ENCODE measurements around the gene PPP1R9B.

The PPP1R9B gene

DNA sequence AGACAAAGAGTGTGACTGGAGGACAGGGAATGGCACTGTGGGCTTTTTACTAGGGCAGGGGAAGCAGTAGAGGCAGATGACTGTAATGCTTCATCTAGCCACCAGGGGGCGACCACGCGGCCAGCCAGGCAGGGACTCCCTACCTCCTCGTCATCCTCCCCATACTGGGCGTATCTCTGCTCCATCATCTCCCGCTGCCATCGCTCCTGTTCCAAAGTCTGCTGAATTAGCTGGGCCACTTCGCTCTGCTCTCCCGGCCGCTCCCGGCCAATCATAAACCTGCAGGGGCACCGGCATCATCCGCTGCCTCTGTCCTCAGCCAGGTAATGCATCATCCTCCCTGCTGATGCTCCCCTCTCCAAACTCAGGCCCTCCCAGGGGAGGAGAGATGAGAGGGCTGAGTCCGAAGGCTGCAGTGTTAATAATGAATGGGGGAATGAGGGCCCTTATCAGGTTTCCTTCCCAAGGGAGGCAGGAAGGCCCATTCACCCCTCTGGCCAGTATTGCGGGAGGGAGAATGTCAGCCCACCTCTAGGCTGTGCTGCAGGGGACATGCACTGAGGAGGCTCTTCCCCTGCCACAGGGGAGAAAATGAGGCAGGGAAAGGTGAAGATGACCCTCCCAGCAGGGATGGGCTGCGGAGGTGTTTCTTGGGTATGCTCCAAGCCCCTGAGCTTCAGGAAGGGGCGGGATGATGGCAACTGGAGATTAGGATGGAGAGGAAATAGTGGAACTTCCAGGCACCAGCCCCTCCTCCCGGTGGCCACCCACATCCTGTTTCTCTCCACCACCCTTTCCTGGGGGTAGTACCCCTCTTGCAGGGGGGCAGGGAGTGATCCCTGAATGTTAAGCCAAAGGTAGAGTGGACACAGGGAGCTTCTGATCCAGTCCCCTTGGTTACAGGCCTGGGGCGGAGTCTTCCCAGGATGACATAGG is 10.3 kb downstream of the PPP1R9B start:
- peak; percentile 89 for DNase-seq (ENCODE audit: low spot score)

DNA sequence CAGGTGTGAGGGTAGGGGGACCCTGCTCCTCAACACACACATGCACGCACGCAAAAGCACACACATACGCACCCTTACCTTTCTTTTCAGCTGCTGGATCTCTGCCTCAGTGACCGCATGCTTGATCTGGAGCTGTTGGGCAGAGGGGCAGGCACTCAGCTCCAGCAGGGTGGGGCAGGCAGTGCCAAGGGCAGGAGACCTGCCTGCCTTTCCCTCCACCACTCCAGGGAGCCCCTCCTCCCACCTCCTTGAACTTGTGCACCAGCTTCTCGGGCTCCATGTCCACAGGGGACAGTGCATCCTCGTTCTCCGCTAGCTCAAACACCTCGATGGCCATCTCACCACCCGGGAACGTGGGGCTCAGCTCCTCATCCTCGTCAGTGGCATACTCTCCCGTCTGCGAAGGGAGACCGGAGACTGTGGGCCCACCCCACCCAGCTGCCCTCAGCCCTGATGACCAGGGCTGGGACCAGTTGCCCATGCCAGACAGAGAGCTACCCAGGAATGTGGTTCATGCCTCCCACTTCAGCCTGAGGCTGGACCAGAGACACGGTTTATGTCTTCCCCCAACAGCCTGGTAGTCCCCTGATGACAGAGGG is 11.2 kb downstream of the PPP1R9B start:
- no peak for DNase-seq (ENCODE audit: low spot score)

DNA sequence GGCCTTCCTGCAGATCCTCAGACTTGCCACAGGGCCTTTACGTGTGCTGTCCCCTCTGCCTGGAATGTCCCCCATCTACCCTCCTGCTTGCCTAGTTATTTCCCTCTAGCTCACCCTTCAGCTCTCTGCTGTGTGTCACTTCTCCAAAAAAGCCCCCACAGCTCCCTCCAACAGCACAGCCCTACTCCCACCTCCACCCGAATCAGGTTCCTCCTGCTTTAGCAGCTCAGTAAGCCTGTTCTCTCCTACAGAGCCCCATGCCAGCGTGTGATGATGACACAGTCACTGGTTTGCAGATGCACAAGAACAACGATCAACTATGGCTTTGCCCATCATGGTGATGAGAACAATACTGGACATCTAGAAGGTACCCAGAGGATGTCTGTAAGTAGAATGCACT is 13.4 kb downstream of the PPP1R9B start:
- DNase-seq (ENCODE audit: low spot score) = no peak

DNA sequence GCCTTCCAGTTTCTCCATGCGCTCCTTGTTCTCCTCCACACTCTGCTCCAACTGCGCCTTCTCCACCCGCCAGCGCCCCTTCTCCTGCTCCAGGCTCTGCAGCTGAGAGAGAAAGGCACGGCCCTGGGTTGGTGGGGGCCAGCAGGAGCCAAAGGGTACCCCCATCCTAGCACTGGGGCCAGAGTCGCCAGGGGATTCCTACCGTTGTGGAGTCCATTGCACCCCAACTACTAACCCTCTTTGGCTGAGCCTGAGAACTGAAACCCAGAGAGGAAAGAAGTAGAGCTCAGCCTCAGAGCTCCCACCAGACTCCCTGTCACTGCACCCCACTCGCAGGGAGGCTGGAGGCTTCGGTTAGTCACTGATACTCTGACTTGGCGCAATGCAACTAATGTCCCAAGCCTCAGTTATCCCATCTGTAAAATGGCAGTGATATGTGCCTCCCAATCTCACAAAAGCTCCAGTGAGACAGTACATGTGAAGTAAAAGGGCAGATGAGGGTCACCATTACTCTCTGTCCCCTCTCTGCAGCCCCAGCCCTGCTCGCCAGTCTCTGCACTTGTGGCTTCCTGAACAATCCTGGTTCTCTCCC is 14.3 kb downstream of the PPP1R9B start:
- no peak for DNase-seq (ENCODE audit: low spot score)

DNA sequence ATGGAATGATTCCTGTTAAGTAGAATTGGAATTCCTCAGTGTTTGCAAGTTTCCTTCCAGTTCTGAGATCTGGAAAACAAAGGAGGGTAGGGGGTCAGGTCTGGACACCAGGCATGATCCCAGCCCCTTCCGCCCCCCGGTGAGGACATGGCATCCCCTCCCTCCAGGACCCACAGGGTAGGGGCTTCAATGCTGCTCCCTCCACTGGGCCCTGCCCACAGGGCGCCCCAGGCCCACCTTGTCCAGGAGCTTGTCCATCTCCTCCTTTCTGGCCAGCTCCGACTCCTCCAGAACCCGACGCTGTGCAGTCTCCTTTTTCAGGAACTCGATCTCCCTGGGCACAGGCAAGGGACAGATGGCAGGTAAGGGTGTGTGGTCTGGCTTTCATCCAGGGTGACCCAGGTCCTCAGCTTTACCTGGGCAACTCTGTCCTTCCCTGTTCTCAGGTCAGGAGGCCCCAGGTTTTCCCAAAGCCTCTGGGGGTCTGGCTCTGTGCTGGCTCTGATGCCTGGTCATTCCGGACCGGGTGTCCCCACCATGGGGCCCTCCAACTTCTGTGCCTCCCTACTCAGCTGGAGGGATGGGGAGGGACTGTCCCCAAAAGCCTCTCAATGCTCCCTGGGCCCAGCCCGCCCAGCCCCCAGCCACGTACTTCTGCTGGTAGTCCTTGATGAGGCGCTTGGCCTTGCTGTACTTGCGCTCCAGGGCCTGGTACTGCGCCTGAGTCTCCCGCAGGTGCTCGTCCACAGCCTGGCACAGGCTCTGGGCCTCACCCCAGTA is 15.0 kb downstream of the PPP1R9B start:
- no peak for DNase-seq (ENCODE audit: low spot score)

DNA sequence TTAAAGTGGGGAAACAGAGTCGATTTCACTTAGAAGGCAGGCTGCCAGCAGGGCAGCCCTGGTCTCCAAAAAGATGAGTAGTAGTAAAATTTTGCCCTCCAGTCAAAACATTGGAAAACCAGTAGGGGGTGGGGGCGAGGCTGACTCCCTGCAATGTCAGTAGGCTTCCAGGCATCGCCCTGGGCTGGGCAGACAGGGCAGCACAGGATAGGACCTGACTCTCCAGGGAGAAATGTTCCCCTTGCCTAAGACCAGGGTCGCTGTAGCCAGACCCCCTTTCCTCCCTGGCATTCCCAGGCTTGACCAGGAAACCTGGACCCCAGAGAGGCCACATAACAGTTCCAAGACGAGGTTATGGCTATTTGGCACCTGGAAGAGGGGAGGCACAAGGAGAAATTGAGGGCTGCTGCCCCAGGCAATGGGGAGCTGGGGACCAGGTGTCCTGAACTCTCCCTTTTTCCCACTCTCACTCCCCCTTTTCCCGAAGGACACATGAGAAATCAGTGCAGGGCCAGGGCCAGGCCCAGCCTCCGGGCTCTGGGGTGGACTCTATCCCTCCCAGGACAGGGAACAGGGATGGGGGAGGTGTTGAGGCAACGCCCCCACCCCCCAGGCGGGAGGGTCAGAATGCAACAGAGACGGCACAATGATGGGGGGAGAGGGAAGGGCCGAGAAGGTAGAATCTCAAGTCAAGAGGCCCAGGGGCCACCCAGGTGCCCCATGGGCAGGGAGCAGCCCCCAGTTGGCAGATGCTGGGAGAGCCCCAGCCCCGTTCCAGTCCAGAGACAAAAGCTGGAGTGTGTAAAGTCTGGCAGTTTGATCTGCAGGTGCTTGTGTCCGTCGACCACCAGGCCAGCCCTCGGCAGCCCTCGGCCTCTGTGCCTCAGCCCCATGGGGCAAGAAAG is 16.0 kb downstream of the PPP1R9B start:
- DNase-seq (ENCODE audit: low spot score) = no peak

DNA sequence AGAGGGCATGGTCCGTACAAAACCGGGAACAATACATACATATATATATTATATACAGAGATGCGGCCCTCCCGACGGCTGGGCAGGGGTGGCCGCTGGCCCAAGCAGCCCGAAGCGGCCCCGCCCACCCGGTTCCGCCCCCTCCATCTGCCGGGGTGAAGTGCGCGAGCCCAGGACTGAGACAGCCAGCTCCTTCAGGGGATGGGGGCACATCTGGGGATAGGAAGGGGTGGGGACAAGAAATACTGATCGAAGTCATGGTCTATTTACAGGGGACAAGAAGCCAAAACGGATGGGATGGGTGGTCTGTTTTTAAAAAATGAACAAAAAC is 16.7 kb downstream of the PPP1R9B start:
- DNase-seq (ENCODE audit: low spot score) = no peak

DNA sequence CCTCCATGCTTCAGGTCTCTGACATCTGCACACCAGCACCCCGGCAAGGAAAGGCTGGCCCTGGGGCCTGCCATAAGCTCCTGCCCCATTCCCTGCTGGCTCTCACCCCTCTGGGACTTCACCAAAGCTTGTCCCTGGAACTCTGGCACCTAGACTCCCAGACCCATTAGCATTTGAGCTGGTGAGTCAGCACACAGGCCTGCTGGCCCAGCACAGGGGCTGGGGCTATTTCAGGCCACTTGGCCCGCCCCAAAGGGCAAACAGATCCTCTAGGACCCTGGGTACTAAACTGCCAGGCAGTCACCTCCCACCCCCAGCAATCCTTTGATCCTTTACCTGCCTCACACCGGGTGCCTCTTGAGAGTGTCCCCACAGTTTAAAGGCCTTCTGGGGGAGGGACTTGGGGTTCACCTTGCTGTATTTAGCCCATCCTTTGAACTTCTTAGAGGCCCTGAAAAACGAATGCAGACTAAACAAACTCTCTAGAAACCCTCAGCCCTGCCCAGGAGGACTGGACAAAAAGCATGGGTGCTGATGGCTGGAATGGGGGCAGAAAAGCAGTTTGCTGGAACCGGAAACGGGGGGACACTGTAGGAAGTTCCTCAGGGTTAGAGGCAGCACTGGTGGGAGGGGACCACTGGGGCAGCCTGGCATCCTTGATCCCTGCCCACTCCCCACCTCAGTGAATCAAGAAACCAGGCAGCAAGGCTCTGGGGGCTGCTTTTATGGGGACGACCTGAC is 17.3 kb downstream of the PPP1R9B start:
- DNase-seq (ENCODE audit: low spot score) = no peak

DNA sequence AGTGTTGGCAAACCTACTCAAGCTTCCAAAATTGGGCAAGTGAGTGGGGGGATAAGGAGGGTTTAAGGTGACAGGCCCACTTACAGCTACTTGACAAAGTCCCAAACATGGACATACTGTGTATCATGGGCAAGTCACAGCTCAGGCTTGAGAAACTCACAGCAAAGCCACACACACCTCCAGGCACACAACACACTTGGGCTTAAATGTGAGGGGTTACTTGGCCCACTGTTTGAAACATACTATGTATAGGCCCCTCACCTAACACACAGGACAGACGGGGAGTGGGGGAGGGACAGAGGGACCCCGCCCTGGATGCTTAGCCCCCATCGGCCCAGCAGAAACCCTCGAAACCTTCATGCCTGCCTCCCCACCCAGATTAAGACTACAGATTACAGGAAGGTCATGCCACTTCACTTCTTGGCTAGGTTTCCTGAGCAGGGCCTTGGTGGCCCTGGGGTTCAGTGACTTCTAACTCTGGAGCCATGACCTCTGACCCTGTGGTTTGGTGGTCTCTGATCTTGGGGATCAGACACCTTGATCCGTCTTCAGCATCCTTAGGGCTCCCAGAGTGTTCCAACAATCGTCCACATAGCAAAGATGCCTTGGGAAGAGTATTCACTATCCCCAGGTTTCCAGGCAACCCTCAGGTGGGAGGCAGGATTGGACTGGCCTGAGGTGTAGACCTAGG is 18.2 kb downstream of the PPP1R9B start:
- DNase-seq (ENCODE audit: low spot score) = no peak

DNA sequence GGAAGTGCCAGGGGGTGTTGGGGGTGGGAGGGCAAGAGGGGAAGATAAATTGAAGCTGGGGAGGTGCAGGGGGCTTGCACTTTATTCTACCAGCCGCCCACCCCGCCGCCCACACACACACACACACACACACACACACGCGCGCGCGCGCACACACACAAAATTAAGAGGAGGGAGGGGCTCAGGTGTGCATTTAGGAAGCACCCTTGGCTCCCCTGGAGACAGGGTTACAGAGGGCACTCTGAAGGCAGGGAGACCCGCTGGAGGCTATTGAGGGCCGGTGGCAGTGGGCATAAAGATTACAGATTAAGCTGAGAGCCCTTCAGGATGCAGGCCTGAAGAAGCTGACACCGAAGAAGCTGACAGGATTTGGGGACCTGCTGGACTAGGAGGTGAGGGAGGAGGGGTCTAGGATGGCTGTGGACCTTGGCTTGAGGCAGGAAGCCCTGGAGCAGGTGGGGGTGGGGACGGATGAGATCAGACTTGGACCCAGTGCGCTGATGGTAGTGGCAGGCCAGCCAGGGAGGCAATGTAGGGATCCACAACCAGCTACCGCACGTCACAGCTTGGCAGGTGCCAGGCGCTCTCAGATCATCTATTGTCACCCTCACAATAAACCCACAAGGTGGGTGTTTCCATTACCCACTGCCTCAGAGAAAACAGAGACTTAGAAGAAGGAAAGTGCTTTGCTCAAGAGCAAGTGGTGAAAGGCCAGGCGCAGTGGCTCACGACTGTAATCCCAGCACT is 19.7 kb downstream of the PPP1R9B start:
- DNase-seq (ENCODE audit: low spot score) = no peak

DNA sequence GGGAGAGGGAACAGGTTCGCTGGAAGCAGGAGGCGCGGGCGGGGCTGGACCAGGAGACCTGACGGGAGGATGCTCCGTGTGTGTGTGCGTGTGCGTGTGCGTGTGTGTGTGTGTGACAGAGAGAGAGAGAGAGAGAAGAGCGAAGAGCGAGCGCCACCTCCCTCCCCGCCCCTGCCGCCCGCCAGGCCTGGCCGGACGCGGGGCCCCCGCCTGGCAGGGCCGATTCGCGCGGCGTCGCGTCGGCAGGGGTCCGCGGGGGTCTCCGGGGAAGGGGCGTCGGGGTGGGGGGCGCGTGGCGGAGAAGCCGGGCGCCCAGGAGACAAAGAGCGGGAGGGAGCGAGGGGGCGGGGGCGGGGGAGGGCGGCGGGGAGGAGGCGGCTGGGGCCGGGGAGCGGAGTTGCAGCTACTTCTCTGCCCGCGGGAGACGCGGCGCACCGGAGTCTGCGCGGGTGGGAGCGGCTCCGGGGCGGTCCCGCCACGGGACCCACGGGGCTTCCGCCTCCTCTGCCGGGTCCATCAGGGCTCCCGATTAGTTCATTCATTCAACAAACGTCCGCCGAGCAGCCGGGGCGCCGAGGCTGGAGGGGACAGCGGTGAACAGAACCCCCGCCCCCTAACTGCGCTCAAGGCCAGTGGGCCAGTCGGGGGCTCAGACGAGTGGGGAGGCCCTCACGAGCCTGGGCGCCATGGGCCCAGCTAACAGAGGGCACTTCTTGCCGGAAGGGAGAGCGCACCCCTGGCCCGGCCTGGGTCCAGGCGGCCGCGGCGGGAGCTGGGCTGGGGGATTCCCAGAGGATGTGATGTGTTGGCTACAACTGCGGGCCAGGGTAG is 20.5 kb downstream of the PPP1R9B start, which contains the start of gene SAMD14:
Gene SAMD14 (minus strand): TSS at position 433 of the 831 bp plus-strand sequence. CDS start 5,201 bp downstream, outside the sequence.
- peak; percentile 86 for DNase-seq (ENCODE audit: low spot score)

DNA sequence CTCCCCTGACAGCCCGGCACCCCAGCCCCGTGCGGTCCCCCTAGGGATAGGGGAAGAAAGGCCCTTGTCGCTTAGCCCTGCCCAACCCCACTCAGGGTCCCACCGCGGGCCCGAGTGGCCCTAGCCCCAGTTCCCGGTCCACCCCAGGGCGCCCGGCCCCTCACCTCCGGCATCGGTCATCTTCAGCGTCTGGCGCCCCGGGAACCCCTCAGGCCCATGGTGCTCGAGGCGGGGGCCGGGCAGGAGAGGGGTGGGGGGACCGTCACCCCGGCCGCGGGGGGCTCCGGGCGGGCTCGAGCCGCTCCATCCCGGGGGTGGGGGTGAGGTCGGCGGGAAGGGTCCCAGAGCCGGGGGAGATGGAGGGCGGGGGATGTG is 21.1 kb downstream of the PPP1R9B start:
- no peak for DNase-seq (ENCODE audit: low spot score)

DNA sequence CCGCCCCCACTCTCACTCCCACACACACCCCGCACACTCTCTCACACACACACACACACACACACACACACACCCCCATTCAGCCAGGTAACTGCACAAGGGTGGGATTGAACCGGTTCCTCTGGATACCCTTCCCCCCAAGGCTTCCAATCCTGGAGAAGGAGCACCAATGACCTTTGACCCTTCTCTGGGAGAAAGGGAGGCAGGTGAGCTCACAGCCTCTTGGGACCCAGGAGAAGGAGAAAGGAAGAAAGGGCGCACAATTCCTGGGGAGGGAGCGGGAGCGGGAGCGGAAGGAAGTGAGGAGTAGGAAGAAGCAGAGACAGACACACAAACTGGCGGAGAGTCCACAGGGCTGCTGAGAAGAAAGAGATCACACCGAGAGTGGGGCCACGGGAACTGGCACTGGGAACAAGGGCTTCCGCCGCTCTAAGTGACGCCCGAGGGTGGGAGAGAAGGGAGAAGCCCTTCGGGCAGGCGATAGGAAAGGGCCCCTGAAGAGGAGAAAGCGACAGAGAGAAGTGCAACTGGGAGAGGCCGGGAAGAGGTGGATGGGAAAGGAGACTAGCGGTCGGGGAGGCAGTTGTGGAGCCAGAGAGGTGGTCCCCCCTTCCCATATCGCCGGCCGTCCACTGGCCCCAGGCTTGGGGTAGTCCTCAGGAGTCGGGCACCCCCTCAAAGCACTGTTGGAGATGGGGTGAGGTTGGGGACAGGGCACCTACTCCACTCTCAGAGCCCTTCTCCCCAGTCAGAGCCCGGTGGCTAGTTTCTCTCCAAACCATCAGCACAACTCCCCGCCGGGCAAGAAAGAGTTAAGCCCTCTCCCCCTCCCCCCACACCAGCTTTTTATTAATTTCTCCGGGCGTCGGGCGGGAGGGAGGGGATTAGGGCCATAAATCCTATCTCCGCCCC is 21.8 kb downstream of the PPP1R9B start:
- DNase-seq (ENCODE audit: low spot score) = peak; percentile 78

DNA sequence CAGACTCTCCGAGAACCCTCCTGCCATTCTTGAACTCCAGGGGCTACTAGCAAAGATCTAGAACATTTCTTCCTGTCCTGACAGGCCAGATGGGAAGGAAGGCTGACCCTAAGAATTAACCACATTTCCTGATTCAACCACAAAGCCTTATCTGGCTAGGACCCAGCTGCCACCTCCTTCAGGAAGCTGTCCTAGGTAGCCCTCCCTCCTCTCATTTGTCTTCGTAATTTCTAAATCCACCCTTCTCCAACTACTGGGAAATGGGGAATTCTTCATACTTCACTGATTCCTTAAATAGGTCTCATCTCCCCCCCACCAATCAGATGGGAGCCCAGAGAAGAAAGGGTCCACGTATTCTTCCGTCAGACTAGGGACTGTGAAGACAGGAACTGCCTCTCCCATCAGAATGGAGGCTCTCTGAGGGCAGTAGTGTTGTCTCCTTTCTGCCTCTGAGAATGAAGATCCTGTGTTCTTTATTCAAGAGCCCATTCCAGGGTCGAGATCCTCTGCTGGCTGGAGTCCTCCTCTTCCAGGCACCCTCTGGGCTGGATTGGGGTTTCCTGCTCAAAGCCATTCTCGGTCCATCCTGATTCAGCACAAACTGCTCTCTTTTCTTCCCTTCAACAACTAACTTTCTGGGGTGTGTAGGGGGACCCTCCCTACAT is 22.6 kb downstream of the PPP1R9B start:
- DNase-seq (ENCODE audit: low spot score) = no peak

DNA sequence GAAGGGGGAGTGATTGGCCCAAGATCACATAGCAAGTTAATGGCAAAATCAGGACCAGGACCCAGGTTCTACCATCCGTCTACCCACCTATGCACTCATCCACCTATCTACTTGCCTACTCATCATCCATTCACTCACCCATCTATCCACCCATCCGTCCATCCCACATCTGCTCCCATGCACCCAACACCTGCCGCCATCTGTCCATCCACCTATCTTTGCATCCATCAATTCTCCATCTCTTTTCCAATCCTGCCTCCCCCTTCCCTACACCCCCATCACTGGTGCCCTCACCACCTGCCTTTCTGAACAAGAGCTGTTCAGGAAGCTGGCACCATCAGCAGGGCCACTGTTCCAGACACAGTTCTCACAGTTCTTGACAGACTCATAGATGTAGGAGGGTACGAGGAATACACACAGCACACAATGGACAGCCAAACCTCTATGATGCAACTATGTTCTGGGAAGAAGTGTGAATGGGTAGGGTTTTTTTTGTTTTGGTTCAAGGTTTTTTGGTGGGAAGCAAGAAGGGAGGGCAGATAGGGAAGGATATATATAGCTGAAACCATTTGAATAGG is 25.0 kb downstream of the PPP1R9B start:
- no peak for DNase-seq (ENCODE audit: low spot score)

DNA sequence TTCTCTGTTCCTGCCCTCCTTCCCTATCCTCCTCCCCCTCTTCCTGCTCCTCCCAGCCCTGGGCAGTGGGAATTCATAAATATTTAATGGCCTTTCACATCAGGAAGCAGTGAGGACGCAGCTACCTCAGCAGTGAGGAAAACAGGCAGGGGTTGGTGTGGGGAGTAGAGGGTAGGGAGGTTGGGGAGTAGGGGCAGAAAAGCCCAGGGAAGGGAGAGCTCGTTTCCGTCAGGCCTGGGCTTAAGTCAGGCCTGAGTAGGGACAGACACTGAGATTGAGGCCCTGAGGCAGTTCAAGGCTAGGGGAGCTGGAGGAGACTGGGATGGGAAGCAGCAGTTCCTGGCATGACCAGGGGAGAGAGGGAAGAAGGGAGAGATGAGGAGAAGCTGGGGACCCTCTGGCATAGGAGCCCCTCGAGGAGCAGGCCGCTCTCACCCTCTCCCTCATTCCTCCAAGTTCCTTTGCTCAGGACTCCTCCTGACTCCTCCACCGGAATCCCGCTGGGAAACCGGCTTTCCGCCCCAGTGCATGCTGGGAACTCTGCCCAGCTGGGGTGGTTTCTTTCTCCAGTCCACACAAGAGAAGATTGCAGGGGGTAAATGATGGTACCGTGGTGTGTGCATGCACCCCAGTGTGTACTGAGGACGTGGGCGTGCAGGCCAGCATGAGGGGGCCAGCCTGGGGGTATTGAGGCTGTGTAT is 26.7 kb downstream of the PPP1R9B start:
- no peak for DNase-seq (ENCODE audit: low spot score)

Data from ecto neural progenitor cell (in vitro differentiated cells).